Fibroblast of skin of right biceps (primary cell): ENCODE measurements around the gene KAT6B.
"Not testable (repeated sequence)": the region's sequence is repeated elsewhere in the genome, so short reads cannot be mapped to it uniquely, and the experiment has no call there.

Experiments
- DNase-seq: peaks from one replicate; pipeline ENCODE4 v3.0.0-alpha.2; 2013

Gene KAT6B

DNA sequence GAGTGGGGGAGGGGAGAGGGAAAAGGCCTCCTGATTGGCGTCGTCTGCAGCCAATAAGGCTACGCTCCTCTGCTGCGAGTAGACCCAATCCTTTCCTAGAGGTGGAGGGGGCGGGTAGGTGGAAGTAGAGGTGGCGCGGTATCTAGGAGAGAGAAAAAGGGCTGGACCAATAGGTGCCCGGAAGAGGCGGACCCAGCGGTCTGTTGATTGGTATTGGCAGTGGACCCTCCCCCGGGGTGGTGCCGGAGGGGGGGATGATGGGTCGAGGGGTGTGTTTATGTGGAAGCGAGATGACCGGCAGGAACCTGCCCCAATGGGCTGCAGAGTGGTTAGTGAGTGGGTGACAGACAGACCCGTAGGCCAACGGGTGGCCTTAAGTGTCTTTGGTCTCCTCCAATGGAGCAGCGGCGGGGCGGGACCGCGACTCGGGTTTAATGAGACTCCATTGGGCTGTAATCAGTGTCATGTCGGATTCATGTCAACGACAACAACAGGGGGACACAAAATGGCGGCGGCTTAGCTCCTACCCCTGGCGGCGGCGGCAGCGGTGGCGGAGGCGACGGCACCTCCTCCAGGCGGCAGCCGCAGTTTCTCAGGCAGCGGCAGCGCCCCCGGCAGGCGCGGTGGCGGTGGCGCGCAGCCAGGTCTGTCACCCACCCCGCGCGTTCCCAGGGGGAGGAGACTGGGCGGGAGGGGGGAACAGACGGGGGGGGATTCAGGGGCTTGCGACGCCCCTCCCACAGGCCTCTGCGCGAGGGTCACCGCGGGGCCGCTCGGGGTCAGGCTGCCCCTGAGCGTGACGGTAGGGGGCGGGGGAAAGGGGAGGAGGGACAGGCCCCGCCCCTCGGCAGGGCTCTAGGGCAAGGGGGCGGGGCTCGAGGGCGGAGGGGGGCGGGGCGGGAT, at the start of gene KAT6B:
TSS of gene KAT6B (plus strand) at position 459 of the 903 bp plus-strand sequence. CDS start 16,258 bp downstream, outside the sequence.
- DNase-seq: peak; percentile 100

DNA sequence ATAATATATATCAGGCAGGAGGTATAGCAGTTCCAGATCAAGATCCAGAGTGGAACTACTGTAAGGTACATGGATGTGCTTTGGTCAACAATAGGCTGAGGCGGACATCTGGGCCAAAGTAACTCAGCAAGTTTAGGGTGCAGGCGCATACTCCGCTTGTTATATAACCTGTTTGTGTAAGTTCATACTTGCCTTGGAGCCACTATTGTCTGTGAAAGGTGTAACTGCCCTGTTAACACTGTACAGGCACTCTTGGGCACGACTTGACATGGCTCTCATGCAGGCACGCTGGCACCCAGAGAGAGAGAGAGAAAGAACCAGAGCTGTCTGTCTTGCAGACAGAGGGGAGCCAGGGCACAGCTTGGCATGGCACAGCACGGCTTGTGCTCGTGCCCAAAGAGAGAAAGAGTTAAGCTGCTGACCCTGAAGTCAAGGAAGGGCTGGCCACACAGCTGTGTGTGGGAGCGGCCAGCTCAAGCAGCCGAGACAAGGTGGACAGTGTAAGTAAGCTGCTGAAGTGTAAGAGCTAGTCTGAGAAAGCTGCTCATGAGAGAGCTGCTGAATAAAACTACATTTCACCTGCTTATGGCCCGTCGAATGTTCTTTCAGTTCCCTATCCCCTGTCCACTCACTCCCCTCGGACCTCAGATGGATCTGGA, 47.8 kb upstream of the KAT6B start:
- no peak for DNase-seq

DNA sequence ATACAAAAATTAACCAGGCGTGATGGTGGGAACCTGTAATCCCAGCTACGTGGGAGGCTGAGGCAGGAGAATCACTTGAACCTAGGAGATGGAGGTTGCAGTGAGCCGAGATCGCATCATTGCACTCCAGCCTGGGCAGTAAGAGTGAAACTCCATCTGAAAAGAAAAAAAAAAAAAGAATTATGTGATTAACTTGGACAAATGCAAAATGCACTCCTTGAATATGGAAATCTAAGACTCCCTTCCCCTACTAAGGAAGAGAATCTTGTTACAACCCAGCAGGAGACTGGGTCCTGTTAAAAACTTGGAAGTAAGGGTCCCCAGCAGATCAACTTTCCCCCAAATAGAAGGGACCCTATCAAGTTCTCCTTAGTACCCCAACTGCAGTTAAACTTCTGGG, 44.5 kb upstream of the KAT6B start:
- DNase-seq: not testable (repeated sequence)

GRCh38 chr10:74784462-74784861, 41.9 kb upstream of the KAT6B start:
- DNase-seq: no peak

GRCh38 chr10:74786126-74786525, 40.3 kb upstream of the KAT6B start:
- no peak for DNase-seq

DNA sequence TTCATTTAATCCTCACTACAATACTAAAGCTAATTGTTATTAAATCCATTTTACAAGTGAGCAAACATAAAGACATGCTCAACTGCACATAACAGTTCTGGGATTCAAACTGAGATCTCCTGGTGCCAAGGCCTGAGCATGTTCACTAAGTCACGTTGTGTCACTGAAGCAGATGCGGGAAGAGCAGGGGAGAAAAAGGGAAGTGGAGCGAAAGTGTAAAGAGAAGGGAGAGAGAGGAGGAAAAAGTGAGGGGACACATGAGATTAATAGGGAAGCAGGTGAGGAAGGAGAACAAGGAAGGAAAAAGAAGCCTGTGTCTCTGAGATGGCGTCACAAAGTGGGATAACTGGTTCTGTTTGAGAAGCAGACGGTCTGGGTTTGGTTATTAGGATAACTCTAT, 38.9 kb upstream of the KAT6B start:
- no peak for DNase-seq

GRCh38 chr10:74791979-74792378, 34.4 kb upstream of the KAT6B start:
- not testable (repeated sequence) for DNase-seq

DNA sequence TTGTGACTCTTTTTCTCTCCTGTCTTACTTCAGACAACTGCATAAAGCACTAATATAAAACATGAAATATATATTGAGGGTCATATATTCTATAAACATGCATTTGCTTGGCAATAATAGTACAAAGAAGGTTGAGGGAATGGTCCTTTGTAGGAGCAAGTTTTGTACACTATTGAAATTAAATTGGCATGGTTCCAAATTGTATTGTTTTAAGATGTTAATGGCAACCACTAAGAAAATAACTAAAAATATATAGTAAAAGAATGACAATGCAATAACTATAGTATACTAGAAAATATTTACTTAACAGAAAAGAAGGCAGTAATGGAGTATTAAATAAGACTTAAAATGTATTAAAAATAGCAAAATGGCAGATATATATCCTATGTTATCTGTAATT, 33.7 kb upstream of the KAT6B start:
- DNase-seq: no peak

GRCh38 chr10:74793240-74793639, 33.2 kb upstream of the KAT6B start:
- not testable (repeated sequence) for DNase-seq

DNA sequence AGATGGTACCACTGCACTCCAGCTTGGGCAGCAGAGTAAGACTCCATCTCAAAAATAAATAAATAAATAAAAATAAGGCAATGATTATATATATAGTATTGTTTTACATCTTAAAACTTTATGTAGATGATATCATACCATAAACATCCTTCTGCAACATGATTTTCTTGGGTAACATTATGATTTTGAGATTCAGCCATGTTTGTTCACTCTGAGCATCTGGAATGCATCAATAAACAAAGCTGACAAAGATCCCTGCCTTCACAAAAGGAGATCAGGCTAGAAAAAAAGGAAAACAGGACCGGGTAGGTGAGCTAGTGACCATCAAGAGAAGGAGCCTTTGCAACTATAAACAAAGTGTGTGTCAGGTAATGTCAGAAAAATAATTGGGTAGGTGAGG, 31.9 kb upstream of the KAT6B start:
- DNase-seq: no peak

GRCh38 chr10:74797550-74797949, 28.9 kb upstream of the KAT6B start:
- DNase-seq: no peak

DNA sequence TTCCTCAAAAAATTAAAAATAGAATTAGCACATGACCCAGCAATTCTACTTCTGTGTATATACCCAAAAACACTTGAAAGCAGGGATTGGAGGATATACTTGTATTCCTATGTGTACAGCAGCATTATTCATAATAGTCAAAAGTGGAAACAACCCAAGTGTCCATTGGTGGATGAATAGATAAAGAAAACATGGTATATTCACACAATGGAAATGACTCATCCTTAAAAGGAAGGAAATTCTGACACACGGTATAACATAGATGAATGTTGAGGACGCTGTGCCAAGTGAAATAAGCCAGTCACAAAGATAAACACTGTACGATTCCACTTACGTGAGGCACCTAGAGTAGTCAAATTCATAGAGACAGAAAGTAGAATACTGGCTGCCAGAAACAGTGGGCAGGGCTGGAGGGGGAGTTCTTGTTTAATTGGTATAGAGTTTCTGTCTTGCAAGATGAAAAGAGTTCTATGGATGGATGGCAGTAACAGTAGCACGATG, 26.6 kb upstream of the KAT6B start:
- peak; percentile 92 for DNase-seq

DNA sequence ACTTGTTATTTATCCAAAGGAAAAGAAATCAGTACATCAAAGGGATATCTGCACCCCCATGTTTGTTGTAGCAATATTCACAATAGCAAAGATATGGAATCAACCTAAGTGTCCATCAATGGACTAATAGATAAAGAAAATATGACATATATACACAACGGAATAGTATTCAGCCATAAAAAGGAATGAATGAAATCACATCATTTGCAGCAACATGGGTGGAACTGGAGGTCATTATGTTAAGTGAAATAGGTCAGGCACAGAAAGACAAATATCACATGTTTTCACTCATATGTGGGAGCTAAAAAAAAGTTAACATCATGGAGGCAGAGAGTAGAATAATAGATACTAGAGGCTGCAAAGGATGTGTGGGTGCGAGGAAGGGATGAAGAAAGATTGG, 25.0 kb upstream of the KAT6B start:
- DNase-seq: no peak

DNA sequence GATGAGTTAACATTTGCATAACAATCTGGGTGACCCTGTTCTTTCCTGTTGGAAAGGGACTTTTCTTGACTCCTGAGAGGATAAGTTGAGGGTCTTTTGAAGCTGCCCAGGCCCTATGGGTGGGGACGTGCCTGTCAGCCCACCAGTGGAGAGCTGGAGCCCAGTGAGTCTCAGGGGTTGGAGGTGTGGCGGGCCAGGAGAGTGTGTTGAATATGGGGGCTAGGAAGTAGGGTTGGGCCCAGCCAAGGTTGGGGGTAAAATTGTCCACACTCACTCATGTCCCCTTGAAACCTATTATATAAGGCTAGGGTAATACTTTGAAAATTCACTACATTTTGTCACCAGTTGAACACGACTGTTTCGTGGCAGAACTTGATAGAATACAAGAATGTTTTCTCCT, 17.9 kb upstream of the KAT6B start:
- DNase-seq: no peak

GRCh38 chr10:74810087-74810486, 16.3 kb upstream of the KAT6B start:
- DNase-seq: no peak

DNA sequence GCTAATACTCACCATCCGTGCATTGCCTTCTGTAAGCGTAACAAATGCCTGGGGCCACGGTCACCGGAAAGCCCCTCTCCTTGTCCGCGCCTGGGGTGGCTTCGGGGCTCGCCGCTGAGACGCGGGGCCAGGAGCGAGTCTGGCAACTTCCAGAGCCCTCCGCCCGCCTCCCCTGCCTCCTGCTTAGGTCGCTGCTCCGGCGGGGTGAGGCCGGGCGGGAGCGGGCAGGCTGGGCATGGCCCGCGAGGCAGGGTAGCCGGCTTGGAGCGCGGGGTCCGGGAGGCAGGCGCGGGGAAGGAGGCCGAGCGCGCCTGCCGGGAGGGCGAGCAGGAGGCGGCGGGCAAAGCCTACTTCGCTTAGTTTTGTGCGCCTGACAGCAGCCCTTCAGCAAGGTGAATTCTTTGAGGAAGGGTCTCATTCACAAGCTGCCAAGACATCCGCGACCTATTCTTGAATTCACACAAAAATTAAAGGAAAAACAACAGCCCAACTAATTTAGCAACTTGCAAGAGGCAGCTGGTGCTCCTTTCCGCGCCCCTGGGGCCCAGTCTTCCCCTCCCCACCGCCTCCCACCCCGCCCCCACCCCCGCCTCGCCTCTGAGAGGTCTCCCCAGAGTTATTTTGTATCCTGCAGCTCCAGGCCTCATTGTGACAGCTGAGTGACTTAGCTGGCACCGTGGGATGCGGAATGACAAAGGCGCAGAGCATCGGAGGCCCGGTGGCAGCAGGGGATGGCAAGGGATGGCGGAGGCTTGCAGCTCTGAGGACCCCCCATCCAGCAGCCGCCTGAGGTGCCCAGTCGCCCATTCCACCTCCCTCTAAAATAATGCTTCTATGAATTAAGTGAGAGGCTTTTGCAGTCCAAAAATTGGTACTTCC, 12.8 kb upstream of the KAT6B start:
- DNase-seq: no peak

DNA sequence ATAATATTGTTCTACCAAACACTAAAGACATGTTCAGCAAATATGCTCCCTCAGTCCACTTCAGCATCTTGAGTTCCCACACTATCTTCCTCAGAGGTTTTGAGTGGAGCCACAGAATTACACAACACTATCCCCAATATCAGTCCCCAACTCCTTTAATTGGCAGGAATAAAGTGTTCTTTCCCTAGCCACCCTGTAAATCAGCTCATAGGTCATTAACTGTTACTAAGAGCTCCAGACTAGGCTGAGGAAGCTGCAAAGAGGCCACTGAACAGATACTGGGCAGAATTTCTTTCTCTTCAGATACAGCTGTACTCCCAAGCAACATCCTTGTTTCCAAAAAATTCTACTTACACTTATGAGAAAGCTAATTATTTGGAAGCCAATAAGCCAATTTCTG, 11.6 kb upstream of the KAT6B start:
- DNase-seq: no peak

GRCh38 chr10:74816824-74817498, 9.4 kb upstream of the KAT6B start:
- DNase-seq: no peak

- DNase-seq: no peak
These were observed 4.9 kb upstream of the KAT6B start for GRCh38 chr10:74821501-74821900.

GRCh38 chr10:74822101-74822500, 4.3 kb upstream of the KAT6B start:
- DNase-seq: no peak

DNA sequence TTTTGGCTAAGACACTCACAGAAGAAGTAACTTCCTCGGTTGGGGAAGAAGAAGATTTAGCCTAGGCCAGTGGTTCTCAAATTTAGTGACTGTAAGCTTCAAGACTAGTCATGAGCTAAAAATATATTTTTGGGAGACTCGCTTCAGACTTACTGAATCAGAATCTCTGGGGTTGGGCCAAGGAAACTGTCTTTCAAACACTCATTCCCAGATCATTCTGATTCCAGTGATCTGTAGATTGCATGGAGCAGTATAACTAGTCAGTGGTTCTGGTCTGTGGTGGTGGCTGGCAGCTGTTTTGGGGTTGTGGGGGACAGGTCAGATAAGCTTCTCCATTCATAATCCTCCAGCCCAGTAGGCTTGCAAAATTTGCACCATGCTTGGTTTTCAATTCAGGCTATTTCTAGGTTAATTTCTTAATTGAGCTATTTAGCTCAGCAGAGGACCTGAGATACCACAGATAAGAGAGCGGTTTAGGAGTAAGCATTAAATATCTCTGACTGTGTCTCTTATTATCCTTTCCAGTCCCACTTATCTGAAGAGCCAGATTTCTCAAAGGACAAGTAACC, 3.8 kb upstream of the KAT6B start:
- DNase-seq: peak; percentile 83

DNA sequence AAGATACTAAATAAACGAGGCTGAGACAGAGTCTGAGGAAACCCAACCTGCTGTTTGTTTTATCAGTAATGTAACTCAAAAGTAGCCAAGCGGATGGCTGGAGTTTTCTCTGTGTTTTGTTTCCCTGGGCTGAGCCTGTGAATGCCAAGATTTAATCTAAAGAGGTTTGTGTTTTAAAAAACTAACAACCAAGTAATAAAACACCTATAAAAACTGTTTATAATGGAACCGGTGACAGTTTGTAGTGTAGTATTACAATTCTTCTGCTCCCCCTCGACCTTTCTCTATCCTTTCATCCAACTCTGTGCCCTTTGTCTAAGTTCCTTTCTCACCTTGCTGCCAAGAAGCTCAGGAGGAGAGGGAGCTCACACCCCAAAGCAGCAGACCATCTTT, 2.6 kb upstream of the KAT6B start:
- no peak for DNase-seq
